ENCODE results near the gene RPTOR.

RPTOR gene

DNA sequence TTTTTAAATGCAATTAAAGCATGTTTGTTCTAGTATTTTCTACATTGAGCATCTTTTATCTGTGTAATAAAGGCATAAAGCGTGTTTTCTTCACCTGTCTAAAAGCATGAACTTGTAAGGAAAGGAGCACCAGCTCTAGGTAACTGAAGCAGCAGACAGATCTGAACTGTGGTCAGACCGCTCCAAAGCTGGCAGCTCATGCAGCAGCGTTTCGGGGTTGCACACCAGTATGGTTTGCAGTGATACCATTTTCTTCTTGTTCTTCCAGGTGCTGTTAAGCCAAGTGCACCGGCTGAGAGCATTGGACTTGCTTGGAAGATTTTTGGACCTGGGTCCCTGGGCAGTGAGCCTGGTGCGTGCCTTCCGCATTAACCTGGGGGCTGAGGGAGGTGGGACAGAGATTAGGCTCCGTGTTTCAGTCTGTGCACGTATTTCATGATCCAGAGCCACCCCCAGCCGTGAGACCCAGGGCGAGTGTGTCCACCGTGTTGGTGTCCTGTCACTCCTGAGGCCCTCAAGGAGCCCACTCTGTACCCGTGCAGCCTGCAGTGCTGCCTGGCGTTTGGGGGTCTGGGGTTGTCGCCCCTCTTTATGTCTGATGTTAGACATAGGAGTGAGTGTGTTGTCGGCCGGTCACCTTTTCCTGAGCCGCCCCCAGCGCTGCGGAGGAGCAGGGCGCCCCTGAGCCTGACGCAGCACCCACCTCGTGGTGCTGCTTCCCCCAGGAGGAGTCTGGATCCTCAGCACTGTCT lies 310.7 kb downstream of the RPTOR start:
- TF ChIP-seq, protein P1, sequence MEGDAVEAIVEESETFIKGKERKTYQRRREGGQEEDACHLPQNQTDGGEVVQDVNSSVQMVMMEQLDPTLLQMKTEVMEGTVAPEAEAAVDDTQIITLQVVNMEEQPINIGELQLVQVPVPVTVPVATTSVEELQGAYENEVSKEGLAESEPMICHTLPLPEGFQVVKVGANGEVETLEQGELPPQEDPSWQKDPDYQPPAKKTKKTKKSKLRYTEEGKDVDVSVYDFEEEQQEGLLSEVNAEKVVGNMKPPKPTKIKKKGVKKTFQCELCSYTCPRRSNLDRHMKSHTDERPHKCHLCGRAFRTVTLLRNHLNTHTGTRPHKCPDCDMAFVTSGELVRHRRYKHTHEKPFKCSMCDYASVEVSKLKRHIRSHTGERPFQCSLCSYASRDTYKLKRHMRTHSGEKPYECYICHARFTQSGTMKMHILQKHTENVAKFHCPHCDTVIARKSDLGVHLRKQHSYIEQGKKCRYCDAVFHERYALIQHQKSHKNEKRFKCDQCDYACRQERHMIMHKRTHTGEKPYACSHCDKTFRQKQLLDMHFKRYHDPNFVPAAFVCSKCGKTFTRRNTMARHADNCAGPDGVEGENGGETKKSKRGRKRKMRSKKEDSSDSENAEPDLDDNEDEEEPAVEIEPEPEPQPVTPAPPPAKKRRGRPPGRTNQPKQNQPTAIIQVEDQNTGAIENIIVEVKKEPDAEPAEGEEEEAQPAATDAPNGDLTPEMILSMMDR (IDR thresholded peaks at IDR 0.05; ENCODE audit: control insufficient read depth, extremely low read depth, insufficient read depth) = no peak

DNA sequence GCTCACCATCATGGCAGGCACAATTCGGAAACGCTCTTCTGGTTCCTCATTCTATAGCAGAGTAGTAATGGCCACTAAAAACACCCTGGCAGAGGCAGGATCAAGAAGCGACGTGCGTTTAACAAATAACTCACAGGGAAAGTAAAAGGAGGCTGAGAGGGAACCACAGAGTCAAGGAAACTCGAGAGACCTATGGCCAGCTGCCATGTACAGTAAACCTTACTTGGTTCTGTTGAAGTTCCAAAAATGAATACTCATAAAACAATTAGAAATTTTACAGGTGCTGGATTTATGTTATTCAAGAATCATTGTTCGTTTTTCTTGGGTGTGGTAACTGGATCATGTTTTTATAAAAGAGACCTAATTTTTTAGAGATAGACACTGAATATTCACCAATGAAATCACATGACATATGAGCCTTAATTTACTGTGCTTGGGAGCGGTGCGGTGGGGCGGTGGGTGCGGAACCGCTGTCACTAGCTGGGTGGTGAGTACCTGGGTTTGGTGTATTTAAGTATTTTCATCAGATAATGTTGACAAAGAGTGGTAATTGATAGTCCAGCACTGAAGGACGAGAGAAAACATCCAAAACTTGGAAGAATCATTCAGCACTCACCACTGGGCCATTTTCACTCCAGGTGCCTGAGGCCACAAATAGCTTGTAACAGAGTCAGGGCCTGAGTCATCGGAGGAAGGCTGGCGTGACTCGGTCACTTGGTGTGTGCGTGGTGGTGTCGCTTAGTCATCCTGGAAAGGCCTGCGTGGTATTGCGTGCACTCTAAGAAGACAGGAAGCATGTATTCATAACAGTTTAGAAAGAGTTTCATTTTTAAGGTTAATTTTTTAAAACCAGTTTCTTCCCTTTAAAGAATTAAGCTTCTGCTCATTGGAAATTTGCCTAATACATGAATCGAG lies 311.6 kb downstream of the RPTOR start:
- DNase-seq (ENCODE audit: low read depth) = no peak
- H3K4me3 ChIP-seq (ENCODE audit: low read depth, low read length) = no peak overlapping the region
- TF ChIP-seq, protein P1 (IDR thresholded peaks at IDR 0.05; ENCODE audit: control insufficient read depth, extremely low read depth, insufficient read depth) = no peak

More for the DNA sequence above, 310.7 kb downstream of the RPTOR start:
- H3K4me3 ChIP-seq (ENCODE audit: low read depth, low read length) = no peak overlapping the region
- DNase-seq (ENCODE audit: low read depth) = no peak

GRCh38 chr17:80856863-80857755 lies 312.5 kb downstream of the RPTOR start:
- TF ChIP-seq, protein P1 (IDR thresholded peaks at IDR 0.05; ENCODE audit: control insufficient read depth, extremely low read depth, insufficient read depth) = no peak
- no peak overlapping the region for H3K4me3 ChIP-seq (ENCODE audit: low read depth, low read length)
- DNase-seq (ENCODE audit: low read depth) = no peak

GRCh38 chr17:80857756-80858171 lies 313.1 kb downstream of the RPTOR start:
- no peak for DNase-seq (ENCODE audit: low read depth)
- TF ChIP-seq, protein P1 (IDR thresholded peaks at IDR 0.05; ENCODE audit: control insufficient read depth, extremely low read depth, insufficient read depth) = no peak
- no peak overlapping the region for H3K4me3 ChIP-seq (ENCODE audit: low read depth, low read length)

DNA sequence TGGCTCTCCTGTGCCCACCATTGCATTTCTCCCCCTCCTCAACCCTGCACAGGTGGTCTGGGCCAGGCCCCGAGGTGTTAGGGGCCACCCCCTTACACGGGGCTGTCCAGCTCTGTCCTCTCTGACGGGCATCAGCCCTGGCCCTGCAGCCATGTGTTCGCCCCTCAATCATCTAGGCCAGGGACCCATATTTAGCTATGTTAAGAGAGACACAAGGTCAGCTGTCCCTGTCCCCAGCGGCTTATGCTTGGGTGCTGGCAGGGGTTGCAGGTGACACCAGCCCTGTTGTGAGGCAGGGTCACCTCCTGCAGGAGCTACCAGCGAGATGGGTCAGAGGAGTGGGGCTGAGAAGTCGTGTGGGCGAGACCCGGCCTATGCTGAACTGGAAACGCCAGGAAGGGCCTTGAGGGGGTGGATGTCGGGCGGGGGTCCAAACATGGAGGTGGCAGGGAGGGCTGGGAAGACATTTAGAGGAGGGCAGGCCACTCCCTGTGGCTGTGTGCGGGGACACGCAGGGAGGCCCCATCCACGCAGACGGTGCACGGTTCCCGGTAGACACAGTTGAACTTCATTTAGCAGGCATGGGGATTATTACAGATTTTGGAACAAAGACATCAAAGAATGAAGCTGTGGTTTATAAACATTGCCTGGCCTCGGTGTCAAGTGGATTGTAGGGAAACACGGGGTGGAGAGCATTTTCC lies 313.8 kb downstream of the RPTOR start:
- no peak overlapping the region for H3K4me3 ChIP-seq (ENCODE audit: low read depth, low read length)
- no peak for DNase-seq (ENCODE audit: low read depth)
- TF ChIP-seq, protein P1 (IDR thresholded peaks at IDR 0.05; ENCODE audit: control insufficient read depth, extremely low read depth, insufficient read depth) = no peak

All from LNCaP clone FGC (cell line).